Neural progenitor cell (in vitro differentiated cells): ENCODE results near the gene SPAG16. TPM values are rescaled to one million over a fixed set of nuclear protein-coding genes. Genes with fewer than 3 reads are reported as not detected.

Experiments used
- DNase-seq: peaks from one replicate; pipeline ENCODE4 v3.0.0-alpha.2; 2016; ENCODE audit warnings: low spot score
- H2AFZ ChIP-seq: fragments of 200-600 bp; sonication (generic); replicated peaks from 2 replicates; pipeline ENCODE4 v1.6.1; 2016; ENCODE audit warnings: antibody characterized with exemption
- H3F3A ChIP-seq: fragments of 200-600 bp; sonication (generic); 2 replicates; pipeline ENCODE4 v1.6.1; 2016; ENCODE audit warnings: antibody characterized with exemption, low read depth
- H3K27ac ChIP-seq: fragments of 200-600 bp; sonication (generic); 2 replicates; pipeline ENCODE4 v1.5.1; 2016; ENCODE audit warnings: mild to moderate bottlenecking
- H3K27me3 ChIP-seq: fragments of 200-600 bp; sonication (generic); 2 replicates; pipeline ENCODE4 v1.6.1; 2016; ENCODE audit warnings: mild to moderate bottlenecking, moderate library complexity
- H3K36me3 ChIP-seq: fragments of 200-600 bp; sonication (generic); 2 replicates; pipeline ENCODE4 v1.5.1; 2016
- H3K4me1 ChIP-seq: fragments of 200-600 bp; sonication (generic); 2 replicates; pipeline ENCODE4 v1.6.1; 2016; ENCODE audit warnings: mixed run types
- H3K4me2 ChIP-seq: fragments of 200-600 bp; sonication (generic); 2 replicates; pipeline ENCODE4 v1.6.1; 2016
- H3K4me3 ChIP-seq: fragments of 200-600 bp; sonication (generic); 2 replicates; pipeline ENCODE4 v1.5.1; 2016
- H3K79me2 ChIP-seq: fragments of 200-600 bp; sonication (generic); 2 replicates; pipeline ENCODE4 v1.6.1; 2016; ENCODE audit warnings: low read depth
- H3K9ac ChIP-seq: fragments of 200-600 bp; sonication (generic); 2 replicates; pipeline ENCODE4 v1.6.1; 2016
- H3K9me3 ChIP-seq: fragments of 200-600 bp; sonication (generic); 2 replicates; pipeline ENCODE4 v1.5.1; 2016; ENCODE audit warnings: low read depth
- H4K20me1 ChIP-seq: fragments of 200-600 bp; sonication (generic); 2 replicates; pipeline ENCODE4 v1.6.1; 2016; ENCODE audit warnings: low read depth
- H3K27ac Mint-ChIP-seq: 3 replicates; pipeline ENCODE4 v1.8.0; 2021; ENCODE audit warnings: mixed read lengths
- H3K27me3 Mint-ChIP-seq: 2 replicates; pipeline ENCODE4 v1.8.0; 2022; ENCODE audit warnings: low read depth, mild to moderate bottlenecking, inconsistent platforms, moderate library complexity, mixed read lengths; ENCODE audit not compliant: insufficient read depth
- H3K36me3 Mint-ChIP-seq: 3 replicates; pipeline ENCODE4 v1.8.0; 2021; ENCODE audit warnings: mixed read lengths
- H3K4me1 Mint-ChIP-seq: 3 replicates; pipeline ENCODE4 v1.8.0; 2021; ENCODE audit warnings: mixed read lengths
- H3K4me3 Mint-ChIP-seq: 3 replicates; pipeline ENCODE4 v1.8.0; 2021; ENCODE audit warnings: mild to moderate bottlenecking, moderate library complexity, mixed read lengths
- H3K9me3 Mint-ChIP-seq: 3 replicates; pipeline ENCODE4 v1.8.0; 2020; ENCODE audit warnings: mixed read lengths
- EZH2 ChIP-seq: fragments of 200-600 bp; sonication (generic); IDR thresholded peaks from 2 replicates; pipeline ENCODE4 v1.6.1; 2017; ENCODE audit warnings: antibody characterized with exemption, mild to moderate bottlenecking, moderate library complexity
- EZH2phosphoT487 ChIP-seq: fragments of 200-600 bp; sonication (generic); IDR thresholded peaks from 2 replicates; pipeline ENCODE4 v1.6.1; 2017; ENCODE audit warnings: antibody characterized with exemption
- total RNA-seq: library from RNA; depleted of rRNA; stranded (reverse); fragments of >200 nt; gene quantifications from 2 replicates; pipeline ENCODE4 v1.2.3, GENCODE V29; 2015; ENCODE audit warnings: low replicate concordance
- TF ChIP-seq, protein P1 (sequence below): fragments of 200-600 bp; sonication (generic); IDR thresholded peaks from 2 replicates; pipeline ENCODE4 v1.5.1; 2017; ENCODE audit warnings: antibody characterized with exemption, mild to moderate bottlenecking

Gene SPAG16
- total RNA-seq, 1 donor from 2014 or later = 70.3 TPM

DNA sequence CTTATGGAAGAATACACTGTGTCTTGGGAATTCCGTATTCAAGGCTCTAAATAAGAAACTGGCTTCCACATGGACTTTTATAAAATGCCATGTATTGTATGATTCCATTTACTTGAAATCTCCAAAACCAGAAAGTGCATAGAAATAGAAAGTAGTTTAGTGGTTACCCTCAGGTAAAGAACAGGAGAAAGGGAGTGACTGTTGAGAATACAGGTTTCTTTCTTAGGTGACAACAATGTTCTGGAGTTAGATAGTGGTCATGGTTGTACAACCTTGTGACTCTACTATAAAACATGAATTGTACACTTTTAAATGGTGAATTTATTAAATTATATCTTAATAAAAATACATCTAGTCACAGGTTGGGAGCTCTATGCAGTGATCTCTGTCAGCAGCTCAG lies 481.8 kb downstream of the SPAG16 start:
- no peaks in the 10 kb centered on the region for H3K36me3 ChIP-seq
- no peaks in the 10 kb centered on the region for H3K4me1 ChIP-seq
- H3K36me3 Mint-ChIP-seq = no peaks in the 10 kb centered on the region
- no peak overlapping the region for H3K4me2 ChIP-seq
- H3K79me2 ChIP-seq = no peaks in the 10 kb centered on the region
- no peak overlapping the region for H3K9ac ChIP-seq
- no peak overlapping the region for H3K27ac ChIP-seq
- H3K4me1 Mint-ChIP-seq = peaks cover 2% of the 10 kb centered on the region
- DNase-seq = no peak
- TF ChIP-seq, protein P1, sequence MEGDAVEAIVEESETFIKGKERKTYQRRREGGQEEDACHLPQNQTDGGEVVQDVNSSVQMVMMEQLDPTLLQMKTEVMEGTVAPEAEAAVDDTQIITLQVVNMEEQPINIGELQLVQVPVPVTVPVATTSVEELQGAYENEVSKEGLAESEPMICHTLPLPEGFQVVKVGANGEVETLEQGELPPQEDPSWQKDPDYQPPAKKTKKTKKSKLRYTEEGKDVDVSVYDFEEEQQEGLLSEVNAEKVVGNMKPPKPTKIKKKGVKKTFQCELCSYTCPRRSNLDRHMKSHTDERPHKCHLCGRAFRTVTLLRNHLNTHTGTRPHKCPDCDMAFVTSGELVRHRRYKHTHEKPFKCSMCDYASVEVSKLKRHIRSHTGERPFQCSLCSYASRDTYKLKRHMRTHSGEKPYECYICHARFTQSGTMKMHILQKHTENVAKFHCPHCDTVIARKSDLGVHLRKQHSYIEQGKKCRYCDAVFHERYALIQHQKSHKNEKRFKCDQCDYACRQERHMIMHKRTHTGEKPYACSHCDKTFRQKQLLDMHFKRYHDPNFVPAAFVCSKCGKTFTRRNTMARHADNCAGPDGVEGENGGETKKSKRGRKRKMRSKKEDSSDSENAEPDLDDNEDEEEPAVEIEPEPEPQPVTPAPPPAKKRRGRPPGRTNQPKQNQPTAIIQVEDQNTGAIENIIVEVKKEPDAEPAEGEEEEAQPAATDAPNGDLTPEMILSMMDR = no peak
- TF ChIP-seq EZH2phosphoT487 (no peak), EZH2 (no peak)
- H3K27ac Mint-ChIP-seq = no peak overlapping the region
- no peak overlapping the region for H3K4me3 Mint-ChIP-seq
- no peaks in the 10 kb centered on the region for H3K9me3 ChIP-seq
- no peaks in the 10 kb centered on the region for H3K27me3 Mint-ChIP-seq
- no peaks in the 10 kb centered on the region for H4K20me1 ChIP-seq
- no peaks in the 10 kb centered on the region for H3F3A ChIP-seq
- no peak overlapping the region for H2AFZ ChIP-seq
- H3K4me3 ChIP-seq = no peak overlapping the region
- peaks cover 3% of the 10 kb centered on the region for H3K9me3 Mint-ChIP-seq
- H3K27me3 ChIP-seq = no peaks in the 10 kb centered on the region

DNA sequence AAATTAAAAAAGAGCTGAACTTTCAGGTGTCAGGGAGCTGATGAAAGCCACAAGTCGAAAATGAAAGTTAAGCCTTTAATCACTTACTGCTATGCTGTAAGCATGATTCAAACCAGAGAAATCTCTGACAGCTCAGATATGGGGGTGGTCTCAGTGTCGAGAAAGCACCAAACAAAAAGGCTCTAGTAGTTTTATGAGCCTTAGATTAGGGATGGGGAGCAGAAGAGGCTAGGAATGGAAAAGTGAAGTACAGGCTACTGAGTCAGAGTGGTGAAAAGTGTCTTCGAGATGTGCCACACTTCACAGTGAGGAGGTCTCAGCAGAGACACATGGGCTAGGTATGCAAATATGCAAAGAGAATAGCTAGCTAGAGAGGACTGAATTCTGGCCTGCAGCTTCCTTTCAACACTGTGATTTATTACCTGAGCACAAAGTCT lies 482.2 kb downstream of the SPAG16 start:
- H3K9ac ChIP-seq = no peak overlapping the region
- Mint-ChIP-seq H3K4me3 (no peak overlapping the region), H3K9me3 (peaks cover 4% of the 10 kb centered on the region), H3K36me3 (no peaks in the 10 kb centered on the region), H3K27ac (no peak overlapping the region), H3K27me3 (no peaks in the 10 kb centered on the region), H3K4me1 (peaks cover 2% of the 10 kb centered on the region)
- no peaks in the 10 kb centered on the region for H3K36me3 ChIP-seq
- no peaks in the 10 kb centered on the region for H3K4me1 ChIP-seq
- no peak for DNase-seq
- TF ChIP-seq EZH2phosphoT487 = no peak
- TF ChIP-seq EZH2 = no peak
- TF ChIP-seq, protein P1 = no peak
- H4K20me1 ChIP-seq = no peaks in the 10 kb centered on the region
- H3K4me3 ChIP-seq = no peak overlapping the region
- no peak overlapping the region for H2AFZ ChIP-seq
- no peaks in the 10 kb centered on the region for H3K79me2 ChIP-seq
- no peak overlapping the region for H3K4me2 ChIP-seq
- no peak overlapping the region for H3K27ac ChIP-seq
- H3K9me3 ChIP-seq = no peaks in the 10 kb centered on the region
- H3K27me3 ChIP-seq = no peaks in the 10 kb centered on the region
- no peaks in the 10 kb centered on the region for H3F3A ChIP-seq

DNA sequence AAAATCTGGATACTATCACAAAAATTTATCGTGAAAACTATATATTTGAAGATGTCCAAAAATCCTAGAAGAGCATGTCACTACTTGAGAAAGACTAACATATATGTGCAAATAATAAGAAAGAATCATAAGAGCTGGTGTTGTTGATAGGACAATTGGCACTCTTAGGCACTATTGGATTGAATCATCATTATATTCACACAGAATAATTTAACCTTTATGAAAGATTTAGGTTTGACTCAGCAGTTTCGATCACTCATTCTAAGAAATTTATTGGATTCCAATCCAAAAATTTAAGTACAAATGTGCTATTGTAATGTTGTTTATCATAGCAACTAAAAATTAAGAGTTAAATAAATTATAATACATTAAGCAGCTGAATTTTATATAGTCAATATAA lies 503.6 kb downstream of the SPAG16 start:
- no peak overlapping the region for H3K27ac Mint-ChIP-seq
- no peaks in the 10 kb centered on the region for H3K36me3 ChIP-seq
- no peaks in the 10 kb centered on the region for H4K20me1 ChIP-seq
- no peaks in the 10 kb centered on the region for H3K79me2 ChIP-seq
- DNase-seq = no peak
- no peaks in the 10 kb centered on the region for H3K9me3 ChIP-seq
- no peak overlapping the region for H3K9ac ChIP-seq
- H3K4me1 Mint-ChIP-seq = no peaks in the 10 kb centered on the region
- no peak overlapping the region for H3K4me3 ChIP-seq
- H2AFZ ChIP-seq = no peak overlapping the region
- H3K9me3 Mint-ChIP-seq = no peaks in the 10 kb centered on the region
- no peaks in the 10 kb centered on the region for H3K4me1 ChIP-seq
- TF ChIP-seq EZH2 (no peak), EZH2phosphoT487 (no peak)
- TF ChIP-seq, protein P1 = no peak
- no peak overlapping the region for H3K4me3 Mint-ChIP-seq
- no peak overlapping the region for H3K27ac ChIP-seq
- H3K4me2 ChIP-seq = no peak overlapping the region
- no peaks in the 10 kb centered on the region for H3F3A ChIP-seq
- no peaks in the 10 kb centered on the region for H3K27me3 ChIP-seq
- H3K36me3 Mint-ChIP-seq = no peaks in the 10 kb centered on the region
- H3K27me3 Mint-ChIP-seq = no peaks in the 10 kb centered on the region
